ENCODE measurements around the gene EHMT2.

The EHMT2 gene

DNA sequence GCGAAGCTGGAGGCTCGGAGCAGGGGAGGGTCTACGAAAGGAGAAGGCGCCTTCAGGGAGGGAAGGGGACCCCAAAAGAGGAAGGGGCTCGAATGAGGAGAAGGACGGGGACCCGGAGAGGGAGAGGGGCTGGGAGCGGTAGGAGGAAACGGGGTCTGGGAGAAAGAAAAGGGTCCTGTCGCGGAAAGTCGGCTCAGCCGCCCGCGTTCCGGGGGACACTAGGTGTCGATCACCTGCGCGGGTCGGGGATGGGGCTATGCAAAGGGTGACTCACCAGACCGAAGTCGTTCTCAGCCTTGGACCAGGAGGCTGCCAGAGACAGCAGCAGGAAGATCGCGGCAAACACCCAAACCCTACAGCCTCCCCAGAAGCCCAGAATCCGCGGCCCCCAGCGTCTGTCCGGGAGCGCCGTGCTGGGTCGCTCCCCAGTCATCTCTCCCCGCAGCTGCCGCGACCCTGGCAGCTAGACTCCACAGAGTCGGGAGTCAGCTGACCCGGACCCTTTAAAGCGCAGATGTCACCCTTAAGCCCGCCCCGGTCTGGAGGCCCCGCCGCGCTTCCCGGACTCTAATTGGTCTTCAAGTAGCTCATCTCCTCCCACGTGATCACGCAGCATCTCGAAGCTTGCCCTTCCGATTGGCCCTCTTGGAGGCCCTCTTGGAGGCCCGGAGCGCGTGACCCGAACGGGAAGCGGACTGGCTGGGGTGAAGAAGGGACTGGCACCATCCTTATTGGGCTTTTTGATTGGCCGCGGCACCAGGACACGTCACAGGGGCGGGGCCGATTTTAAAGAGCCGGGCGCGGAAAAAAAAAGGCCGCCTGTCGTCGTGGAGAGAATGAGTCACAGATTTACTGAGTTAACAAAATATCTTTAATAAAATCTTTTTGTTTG lies 34.9 kb downstream of the EHMT2 start, which contains the start of gene NEU1 (continued):
- no peak for TF ChIP-seq ZNF768 (tag by site-specific recombination; IDR thresholded peaks at IDR 0.05)
- no peak for TF ChIP-seq ZNF211 (tag by site-specific recombination; IDR thresholded peaks at IDR 0.05; ENCODE audit: low read depth)
- TF ChIP-seq RBAK (tag by site-specific recombination; IDR thresholded peaks at IDR 0.05), result no peak
- no peak for TF ChIP-seq ZNF792 (tag by site-specific recombination; IDR thresholded peaks at IDR 0.05)
- no peak for TF ChIP-seq ZNF747 (tag by site-specific recombination; IDR thresholded peaks at IDR 0.05)
- no peak for TF ChIP-seq ZNF248 (tag by site-specific recombination; IDR thresholded peaks at IDR 0.05)
- no peak for TF ChIP-seq ZNF571 (tag by site-specific recombination; IDR thresholded peaks at IDR 0.05)
- no peak for TF ChIP-seq ZNF214 (tag by site-specific recombination; IDR thresholded peaks at IDR 0.05; ENCODE audit: borderline replicate concordance)
- TF ChIP-seq ZNF2 (tag by site-specific recombination; IDR thresholded peaks at IDR 0.05), result 0 out of 2 replicates have a peak, but pooled peaks have one; percentile 23
- no peak for TF ChIP-seq TRIM28 (IDR thresholded peaks at IDR 0.05; ENCODE audit: borderline replicate concordance, low read length)
- no peak for TF ChIP-seq ZNF514 (tag by site-specific recombination; IDR thresholded peaks at IDR 0.05)
- TF ChIP-seq ZSCAN30 (tag by site-specific recombination; IDR thresholded peaks at IDR 0.05), result no peak
- no peak for TF ChIP-seq ZSCAN16 (tag by site-specific recombination; IDR thresholded peaks at IDR 0.05)
- TF ChIP-seq ZNF610 (tag by site-specific recombination; IDR thresholded peaks at IDR 0.05; ENCODE audit: borderline replicate concordance), result peak; percentile 72; the same call in 1 of the 2 replicates
- TF ChIP-seq MEIS1 (CRISPR knock-in tag; IDR thresholded peaks at IDR 0.05; ENCODE audit: borderline replicate concordance), result no peak
- peak; percentile 67; the same call in 1 of the 2 replicates for TF ChIP-seq BCL11B (tag by site-specific recombination; IDR thresholded peaks at IDR 0.05; ENCODE audit: low read depth)
- no peak for TF ChIP-seq ZFP37 (tag by site-specific recombination; IDR thresholded peaks at IDR 0.05)
- TF ChIP-seq ZNF701 (tag by site-specific recombination; IDR thresholded peaks at IDR 0.05), result no peak
- TF ChIP-seq GLI4 (tag by site-specific recombination; IDR thresholded peaks at IDR 0.05), result peak; percentile 67; the same call in 1 of the 2 replicates
- TF ChIP-seq ZNF202 (tag by site-specific recombination; IDR thresholded peaks at IDR 0.05; ENCODE audit: borderline replicate concordance), result no peak
- no peak for TF ChIP-seq ZNF157 (tag by site-specific recombination; IDR thresholded peaks at IDR 0.05)
- no peak for TF ChIP-seq PRDM6 (tag by site-specific recombination; IDR thresholded peaks at IDR 0.05)
- TF ChIP-seq OSR2 (tag by site-specific recombination; IDR thresholded peaks at IDR 0.05), result no peak
- no peak for TF ChIP-seq ZNF416 (tag by site-specific recombination; IDR thresholded peaks at IDR 0.05)
- peak; percentile 92 for TF ChIP-seq GLIS2 (tag by site-specific recombination; IDR thresholded peaks at IDR 0.05)
- no peak for TF ChIP-seq ZBTB49 (tag by site-specific recombination; IDR thresholded peaks at IDR 0.05; ENCODE audit: low read depth)
- TF ChIP-seq ZNF10 (tag by site-specific recombination; IDR thresholded peaks at IDR 0.05), result no peak
- TF ChIP-seq ZBTB7A (tag by site-specific recombination; IDR thresholded peaks at IDR 0.05; ENCODE audit: low read depth), result 0 out of 2 replicates have a peak, but pooled peaks have one; percentile 17
- TF ChIP-seq MZF1 (tag by site-specific recombination; IDR thresholded peaks at IDR 0.05; ENCODE audit: borderline replicate concordance), result no peak
- TF ChIP-seq ZNF366 (tag by site-specific recombination; conservative IDR thresholded peaks at IDR 0.05), result no peak
- TF ChIP-seq ZEB2 (tag by site-specific recombination; IDR thresholded peaks at IDR 0.05), result no peak
- no peak for TF ChIP-seq ZNF621 (tag by site-specific recombination; IDR thresholded peaks at IDR 0.05)
- no peak for TF ChIP-seq ZNF335 (tag by site-specific recombination; conservative IDR thresholded peaks at IDR 0.05)
- TF ChIP-seq PRDM1 (tag by site-specific recombination; IDR thresholded peaks at IDR 0.05), result no peak
- TF ChIP-seq ZNF266 (tag by site-specific recombination; IDR thresholded peaks at IDR 0.05; ENCODE audit: low read depth), result no peak
- TF ChIP-seq ZNF132 (tag by site-specific recombination; IDR thresholded peaks at IDR 0.05; ENCODE audit: borderline replicate concordance), result no peak
- TF ChIP-seq ZNF155 (tag by site-specific recombination; IDR thresholded peaks at IDR 0.05), result no peak
- TF ChIP-seq ZNF48 (tag by site-specific recombination; IDR thresholded peaks at IDR 0.05), result no peak
- peak; percentile 82 for TF ChIP-seq ZXDB (tag by site-specific recombination; IDR thresholded peaks at IDR 0.05)
- peak; percentile 62 for TF ChIP-seq ZNF629 (tag by site-specific recombination; IDR thresholded peaks at IDR 0.05)
